HCT116 (cell line): ENCODE results near the gene PPARGC1A. TPM values are rescaled to one million over a fixed set of nuclear protein-coding genes. Genes with fewer than 3 reads are reported as not detected.

ENCODE experiments used
- ATAC-seq: fragments of 200-7000 bp; cut with Tn5 transposase; 2 replicates; pipeline ENCODE4 v1.9.1; 2020; ENCODE audit warnings: mild to moderate bottlenecking, moderate library complexity
- BruUV-seq: library from RNA; stranded (reverse); fragments of 400-500 nt; replicated peaks from 2 replicates; lab custom pipeline; 2021; lab: Mats Ljungman, UMichigan
- CTCF ChIA-PET: fragments of 300-600 bp; sonication (Branson Sonifier 250); formaldehyde crosslinking; loops from one replicate; lab custom pipeline; 2021; ENCODE audit warnings: antibody characterized with exemption; lab: Charles Lee
- POLR2A ChIA-PET: fragments of 300-600, 350-600 bp; sonication (Branson Sonifier 250); formaldehyde crosslinking; loops from one replicate; lab custom pipeline; 2021; ENCODE audit warnings: antibody characterized with exemption; lab: Charles Lee
- RAD21 ChIA-PET, 2 experiments: fragments of 300-600 bp; sonication (Branson Sonifier 250); formaldehyde crosslinking; loops; one replicate each; lab custom pipeline; 2023; ENCODE audit warnings: low total read pairs in 2 of 2; ENCODE audit not compliant: uncharacterized antibody in 2 of 2, unreplicated experiment in 2 of 2, low non-redundant PET in 1 of 2; lab: Charles Lee
- DNase-seq: peaks from one replicate; pipeline ENCODE4 v3.0.0-alpha.2; 2010; ENCODE audit warnings: low read depth, low spot score
- H2AFZ ChIP-seq: fragments of 200-600 bp; shearing (Covaris generic), sonication (generic); 2 replicates; pipeline ENCODE4 v1.6.1; 2017; ENCODE audit warnings: low read depth, mixed run types, mixed read lengths, antibody characterized with exemption, low read length; ENCODE audit not compliant: poor library complexity, severe bottlenecking
- H3K27ac ChIP-seq: 2 replicates; pipeline ENCODE4 v1.5.1; 2012; ENCODE audit warnings: low read depth, low read length
- H3K27me3 ChIP-seq: fragments of 200-600 bp; sonication (generic); 2 replicates; pipeline ENCODE4 v1.6.1; 2016; ENCODE audit warnings: mixed run types, low read length, mixed read lengths; ENCODE audit not compliant: insufficient read depth
- H3K36me3 ChIP-seq, 2 experiments: fragments of 200-500 bp in 1 of 2; fragments of 200-600 bp in 1 of 2; sonication (Bioruptor generic) in 1 of 2; sonication (generic) in 1 of 2; 2 replicates each; pipeline versions ENCODE4 v1.5.1 to v1.6.1; 2014 to 2016; ENCODE audit warnings: low read length in 2 of 2, inconsistent platforms in 1 of 2, mixed read lengths in 1 of 2, mixed run types in 1 of 2; ENCODE audit not compliant: insufficient read depth in 2 of 2, control insufficient read depth in 1 of 2
- H3K4me1 ChIP-seq, 2 experiments: fragments of 200-600 bp in 1 of 2; sonication (generic) in 1 of 2; 2 replicates each; pipeline versions ENCODE4 v1.5.1 to v1.6.1; 2012 to 2017; ENCODE audit warnings: low read length in 2 of 2, inconsistent platforms in 1 of 2, mild to moderate bottlenecking in 1 of 2, mixed read lengths in 1 of 2, mixed run types in 1 of 2, moderate library complexity in 1 of 2; ENCODE audit not compliant: insufficient read depth in 2 of 2, control insufficient read depth in 1 of 2
- H3K4me2 ChIP-seq: fragments of 200-600 bp; sonication (generic); 2 replicates; pipeline ENCODE4 v1.6.1; 2017; ENCODE audit warnings: mixed run types, low read length, mixed read lengths
- H3K4me3 ChIP-seq, 2 experiments: fragments of 200-600 bp in 1 of 2; sonication (generic) in 1 of 2; replicated peaks in 1 of 2; 2 replicates each; pipeline ENCODE4 v1.5.1; 2011 to 2016; ENCODE audit warnings: low read length in 2 of 2, control low read depth in 1 of 2, low read depth in 1 of 2, mild to moderate bottlenecking in 1 of 2, mixed read lengths in 1 of 2, mixed run types in 1 of 2
- H3K79me2 ChIP-seq: fragments of 200-600 bp; sonication (generic); 2 replicates; pipeline ENCODE4 v1.6.1; 2017; ENCODE audit warnings: mild to moderate bottlenecking, mixed run types, low read length, moderate library complexity, mixed read lengths; ENCODE audit not compliant: insufficient read depth
- H3K9ac ChIP-seq: fragments of 200-600 bp; sonication (generic); 2 replicates; pipeline ENCODE4 v1.6.1; 2016; ENCODE audit warnings: low read length, mixed read lengths
- H3K9me2 ChIP-seq: fragments of 200-600 bp; sonication (generic), shearing (Covaris generic); 2 replicates; pipeline ENCODE4 v1.6.1; 2017; ENCODE audit warnings: mixed run types, mild to moderate bottlenecking, moderate library complexity; ENCODE audit not compliant: insufficient read depth
- H3K9me3 ChIP-seq, 2 experiments: fragments of 200-500 bp in 1 of 2; fragments of 200-600 bp in 1 of 2; sonication (Bioruptor generic) in 1 of 2; sonication (generic) in 1 of 2; 2 replicates each; pipeline ENCODE4 v1.6.1; 2014 to 2017; ENCODE audit warnings: low read length in 2 of 2, mixed read lengths in 2 of 2, inconsistent platforms in 1 of 2, low read depth in 1 of 2, mild to moderate bottlenecking in 1 of 2, mixed run types in 1 of 2, moderate library complexity in 1 of 2; ENCODE audit not compliant: control insufficient read depth in 1 of 2, insufficient read depth in 1 of 2
- H4K20me1 ChIP-seq: fragments of 200-600 bp; sonication (generic), shearing (Covaris generic); 2 replicates; pipeline ENCODE4 v1.6.1; 2017; ENCODE audit warnings: mixed run types, mild to moderate bottlenecking, moderate library complexity; ENCODE audit not compliant: insufficient read depth
- CBX3 ChIP-seq: IDR thresholded peaks from 2 replicates; pipeline ENCODE4 v1.6.1; 2012; ENCODE audit warnings: low read depth
- CEBPB ChIP-seq: IDR thresholded peaks from 2 replicates; pipeline ENCODE4 v1.6.1; 2012; ENCODE audit warnings: low read depth
- CTCF ChIP-seq, 3 experiments: fragments of 200-600 bp in 1 of 3; sonication (generic) in 1 of 3; IDR thresholded peaks in 2 of 3; conservative IDR thresholded peaks in 1 of 3; 2 replicates each; pipeline ENCODE4 v1.5.1; 2012 to 2017; ENCODE audit warnings: low read depth in 2 of 3, low read length in 2 of 3, antibody characterized with exemption in 1 of 3, borderline replicate concordance in 1 of 3, control low read depth in 1 of 3, mild to moderate bottlenecking in 1 of 3, mixed read lengths in 1 of 3, mixed run types in 1 of 3, moderate library complexity in 1 of 3; ENCODE audit not compliant: insufficient read depth in 1 of 3
- ELF1 ChIP-seq: IDR thresholded peaks from 2 replicates; pipeline ENCODE4 v1.6.1; 2012; ENCODE audit warnings: low read depth, borderline replicate concordance
- EZH2 ChIP-seq: fragments of 200-600 bp; sonication (generic); IDR thresholded peaks from 2 replicates; pipeline ENCODE4 v1.6.1; 2017; ENCODE audit warnings: antibody characterized with exemption, mixed run types
- FOSL1 ChIP-seq: IDR thresholded peaks from 2 replicates; pipeline ENCODE4 v1.6.1; 2012; ENCODE audit warnings: low read depth
- MAX ChIP-seq: IDR thresholded peaks from 2 replicates; pipeline ENCODE4 v1.6.1; 2012
- RAD21 ChIP-seq: IDR thresholded peaks from 2 replicates; pipeline ENCODE4 v1.6.1; 2012; ENCODE audit warnings: low read depth, mild to moderate bottlenecking
- REST ChIP-seq: IDR thresholded peaks from 2 replicates; pipeline ENCODE4 v1.6.1; 2012; ENCODE audit warnings: low read depth
- YY1 ChIP-seq: IDR thresholded peaks from 2 replicates; pipeline ENCODE4 v1.6.1; 2011; ENCODE audit warnings: low read length, low read depth, moderate library complexity, mild to moderate bottlenecking; ENCODE audit not compliant: insufficient replicate concordance; ENCODE audit errors: extremely low read depth
- intact Hi-C: fragments of 100-400 bp; cut with micrococcal nuclease; formaldehyde crosslinking; loops from 2 replicates; pipeline ENCODE4 v1.10.0; 2022
- total RNA-seq: library from RNA; stranded (reverse); gene quantifications from one replicate; pipeline ENCODE4 v1.2.1, GENCODE V29; 2021; ENCODE audit not compliant: unreplicated experiment

The PPARGC1A gene
- total RNA-seq, 1 experiment from 2014 or later = not detected

GRCh38 chr4:23844961-23845360 is 44.9 kb downstream of the PPARGC1A start:
- Histone ChIP-seq H3K4me2 (no peak overlapping the region), H3K27me3 (no peaks in the 10 kb centered on the region), H3K4me1 (no peaks in the 10 kb centered on the region), H3K9ac (no peak overlapping the region), H3K4me3 (no peak overlapping the region), H3K79me2 (no peaks in the 10 kb centered on the region), H4K20me1 (no peaks in the 10 kb centered on the region), H3K9me3 (peaks cover 0 to 22% of the 10 kb centered on the region in 2 experiments; a peak in 2 of 4 replicates), H3K36me3 (no peaks in the 10 kb centered on the region), H3K9me2 (no peaks in the 10 kb centered on the region), H3K27ac (no peak overlapping the region), H2AFZ (no peak overlapping the region)
- TF ChIP-seq CBX3 = no peak
- TF ChIP-seq YY1 = no peak
- TF ChIP-seq CTCF (IDR thresholded peaks at IDR 0.05 in 2 of 3, conservative IDR thresholded peaks at IDR 0.05 in 1 of 3; ENCODE audit: borderline replicate concordance in 1 of 3, insufficient read depth in 1 of 3, low read depth in 2 of 3, low read length in 2 of 3) = no peak
- TF ChIP-seq EZH2 = no peak
- TF ChIP-seq MAX = no peak
- BruUV-seq = no TSS peak
- ChIA-PET RAD21 (no interaction called here), CTCF (no interaction called here), POLR2A (no interaction called here)
- DNase-seq (no peak), ATAC-seq (no peak)
- intact Hi-C loops = no loop called here

GRCh38 chr4:23839279-23839678 is 50.6 kb downstream of the PPARGC1A start:
- no peak overlapping the region for H3K27ac ChIP-seq
- H3K9me2 ChIP-seq = no peaks in the 10 kb centered on the region
- H3K9ac ChIP-seq = no peak overlapping the region
- intact Hi-C loops = no loop called here
- H3K9me3 ChIP-seq = peaks cover 3 to 18% of the 10 kb centered on the region in 2 experiments; a peak in 2 of 4 replicates
- no peaks in the 10 kb centered on the region for H3K27me3 ChIP-seq
- H4K20me1 ChIP-seq = no peaks in the 10 kb centered on the region
- ATAC-seq (no peak), DNase-seq (no peak)
- no peak overlapping the region for H2AFZ ChIP-seq
- ChIA-PET POLR2A (no interaction called here), CTCF (no interaction called here), RAD21 (no interaction called here)
- no peaks in the 10 kb centered on the region for H3K79me2 ChIP-seq
- H3K36me3 ChIP-seq = no peaks in the 10 kb centered on the region
- no TSS peak for BruUV-seq
- no peak for TF ChIP-seq REST
- TF ChIP-seq RAD21 = no peak
- no peak for TF ChIP-seq ELF1
- no peak for TF ChIP-seq FOSL1
- TF ChIP-seq YY1 = no peak
- no peak for TF ChIP-seq CEBPB
- H3K4me1 ChIP-seq = no peaks in the 10 kb centered on the region
- no peak overlapping the region for H3K4me3 ChIP-seq
- H3K4me2 ChIP-seq = no peak overlapping the region
